Hematopoietic multipotent progenitor cell treated with erythropoietin and hydrocortisone succinate and interleukin-3 and kit ligand, for 4 days (in vitro differentiated cells): Measurements from ENCODE around the gene CA9.

Experiments
- DNase-seq: peaks from one replicate; pipeline ENCODE4 v3.0.0-alpha.2; 2015

Gene CA9

DNA sequence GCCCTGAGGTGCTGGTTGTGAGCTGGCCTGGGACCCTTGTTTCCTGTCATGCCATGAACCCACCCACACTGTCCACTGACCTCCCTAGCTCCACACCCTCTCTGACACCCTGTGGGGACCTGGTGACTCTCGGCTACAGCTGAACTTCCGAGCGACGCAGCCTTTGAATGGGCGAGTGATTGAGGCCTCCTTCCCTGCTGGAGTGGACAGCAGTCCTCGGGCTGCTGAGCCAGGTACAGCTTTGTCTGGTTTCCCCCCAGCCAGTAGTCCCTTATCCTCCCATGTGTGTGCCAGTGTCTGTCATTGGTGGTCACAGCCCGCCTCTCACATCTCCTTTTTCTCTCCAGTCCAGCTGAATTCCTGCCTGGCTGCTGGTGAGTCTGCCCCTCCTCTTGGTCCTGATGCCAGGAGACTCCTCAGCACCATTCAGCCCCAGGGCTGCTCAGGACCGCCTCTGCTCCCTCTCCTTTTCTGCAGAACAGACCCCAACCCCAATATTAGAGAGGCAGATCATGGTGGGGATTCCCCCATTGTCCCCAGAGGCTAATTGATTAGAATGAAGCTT lies 6.1 kb downstream of the CA9 start:
- DNase-seq = no peak

DNA sequence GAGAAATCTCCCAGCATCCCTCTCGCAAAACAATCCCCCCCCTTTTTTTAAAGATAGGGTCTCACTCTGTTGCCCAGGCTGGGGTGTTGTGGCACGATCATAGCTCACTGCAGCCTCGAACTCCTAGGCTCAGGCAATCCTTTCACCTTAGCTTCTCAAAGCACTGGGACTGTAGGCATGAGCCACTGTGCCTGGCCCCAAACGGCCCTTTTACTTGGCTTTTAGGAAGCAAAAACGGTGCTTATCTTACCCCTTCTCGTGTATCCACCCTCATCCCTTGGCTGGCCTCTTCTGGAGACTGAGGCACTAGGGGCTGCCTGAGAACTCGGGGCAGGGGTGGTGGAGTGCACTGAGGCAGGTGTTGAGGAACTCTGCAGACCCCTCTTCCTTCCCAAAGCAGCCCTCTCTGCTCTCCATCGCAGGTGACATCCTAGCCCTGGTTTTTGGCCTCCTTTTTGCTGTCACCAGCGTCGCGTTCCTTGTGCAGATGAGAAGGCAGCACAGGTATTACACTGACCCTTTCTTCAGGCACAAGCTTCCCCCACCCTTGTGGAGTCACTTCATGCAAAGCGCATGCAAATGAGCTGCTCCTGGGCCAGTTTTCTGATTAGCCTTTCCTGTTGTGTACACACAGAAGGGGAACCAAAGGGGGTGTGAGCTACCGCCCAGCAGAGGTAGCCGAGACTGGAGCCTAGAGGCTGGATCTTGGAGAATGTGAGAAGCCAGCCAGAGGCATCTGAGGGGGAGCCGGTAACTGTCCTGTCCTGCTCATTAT lies 6.8 kb downstream of the CA9 start:
- DNase-seq = no peak

DNA sequence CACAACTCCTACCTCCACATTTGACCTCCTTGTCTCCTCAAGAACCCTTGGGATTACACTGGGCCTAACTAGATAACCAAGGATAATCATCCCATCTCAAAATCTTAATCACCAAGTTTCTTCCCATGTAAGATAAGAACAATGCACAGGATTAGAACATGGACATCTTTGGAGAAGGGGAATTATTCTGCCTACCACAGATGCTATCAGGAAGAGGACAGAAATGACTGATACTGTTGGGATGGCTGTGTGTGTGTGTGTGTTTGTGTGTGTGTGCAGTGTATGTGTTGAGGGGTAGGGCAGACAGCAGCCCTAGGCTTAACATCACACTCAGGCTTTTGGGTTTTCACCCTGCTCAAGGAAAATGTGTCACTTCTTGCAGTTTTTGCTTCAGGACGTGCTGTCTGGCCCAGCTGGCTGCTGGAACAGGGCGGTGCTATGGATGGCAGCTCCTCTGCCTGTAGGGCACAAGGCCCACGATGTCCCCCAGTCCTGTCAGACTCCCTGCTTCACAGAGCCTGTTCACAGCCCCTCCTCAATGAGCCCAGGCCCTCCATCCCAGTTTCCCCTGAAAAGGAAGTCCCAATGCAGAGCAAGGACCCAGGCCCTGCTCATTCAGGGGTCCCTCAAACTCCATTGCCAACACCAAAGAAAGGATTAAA lies 7.7 kb downstream of the CA9 start:
- DNase-seq = no peak

DNA sequence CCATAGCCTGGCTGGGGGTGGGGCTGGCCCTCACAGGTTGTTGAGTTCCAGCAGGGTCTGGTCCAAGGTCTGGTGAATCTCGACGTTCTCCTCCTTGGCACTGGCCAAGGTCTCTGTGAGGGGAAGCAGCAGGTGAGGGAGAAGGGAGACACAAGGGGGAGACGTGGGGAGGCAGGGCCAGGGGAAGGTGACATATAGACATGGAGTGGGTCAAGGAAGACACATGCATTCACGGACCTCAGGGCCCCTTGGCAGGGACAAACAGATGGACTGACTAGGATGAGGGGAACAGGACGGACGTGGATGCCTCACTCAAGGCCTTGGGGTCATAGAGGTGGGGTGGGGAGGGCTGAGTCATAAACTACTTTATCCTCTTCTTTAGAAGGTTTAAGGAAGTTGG lies 8.3 kb downstream of the CA9 start:
- no peak for DNase-seq

DNA sequence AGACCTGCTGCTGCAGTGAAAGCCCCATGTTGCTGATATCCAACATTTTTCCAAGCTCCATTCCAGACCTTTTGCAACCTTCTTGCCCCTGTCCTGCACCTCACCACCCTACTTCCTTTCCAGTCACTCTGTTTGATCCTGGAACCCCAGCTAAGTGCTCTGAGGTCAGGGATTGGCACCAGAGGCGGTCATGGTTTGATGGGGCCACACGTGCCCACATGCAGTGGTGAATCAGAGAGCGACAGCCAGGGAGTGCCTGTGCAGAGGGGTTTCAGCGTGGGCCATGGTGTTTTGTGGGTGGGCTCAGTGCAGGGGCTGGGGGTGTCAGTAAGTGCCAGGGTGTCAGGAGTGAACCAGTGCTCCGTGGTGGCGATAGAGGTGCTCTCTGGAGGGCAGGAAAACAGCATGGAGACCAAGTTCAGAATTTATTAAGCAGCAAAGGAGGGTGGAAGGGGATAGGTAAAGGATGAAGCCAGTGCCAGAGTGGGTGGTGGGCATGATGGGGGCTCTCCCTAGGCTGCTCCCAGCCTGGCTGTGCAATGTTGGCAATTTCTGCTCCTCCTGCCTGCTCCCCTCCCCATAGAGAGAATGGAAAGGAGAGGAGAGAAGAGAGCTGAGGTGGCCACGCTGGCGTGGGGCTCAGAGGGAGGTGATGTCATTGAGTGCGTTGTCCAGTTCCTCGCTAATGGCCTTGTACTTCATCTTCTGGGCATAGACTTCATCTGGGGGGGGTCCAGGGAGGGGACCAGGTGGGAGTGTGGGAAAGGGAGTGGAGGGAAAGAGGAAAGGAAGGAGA lies 9.0 kb downstream of the CA9 start:
- no peak for DNase-seq

DNA sequence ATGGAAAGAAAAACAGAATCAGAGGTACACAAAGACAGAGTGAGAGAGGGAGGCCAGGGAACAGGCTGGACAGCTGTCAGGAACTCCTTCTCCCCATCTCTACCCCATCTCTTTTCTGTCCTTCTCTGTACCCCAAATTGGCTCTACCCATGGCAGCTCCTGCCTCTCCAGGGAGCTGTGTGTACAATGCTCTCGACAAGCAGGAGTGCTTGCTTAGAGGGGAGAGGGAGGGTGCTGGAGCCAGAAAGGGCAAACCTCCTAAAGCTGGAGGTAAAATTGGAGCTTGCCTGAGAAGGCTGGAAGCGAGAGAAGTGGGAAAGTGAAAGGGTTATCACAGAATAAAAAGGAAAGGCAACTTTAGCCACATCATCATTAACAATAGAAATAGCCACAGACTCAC lies 9.6 kb downstream of the CA9 start:
- no peak for DNase-seq

DNA sequence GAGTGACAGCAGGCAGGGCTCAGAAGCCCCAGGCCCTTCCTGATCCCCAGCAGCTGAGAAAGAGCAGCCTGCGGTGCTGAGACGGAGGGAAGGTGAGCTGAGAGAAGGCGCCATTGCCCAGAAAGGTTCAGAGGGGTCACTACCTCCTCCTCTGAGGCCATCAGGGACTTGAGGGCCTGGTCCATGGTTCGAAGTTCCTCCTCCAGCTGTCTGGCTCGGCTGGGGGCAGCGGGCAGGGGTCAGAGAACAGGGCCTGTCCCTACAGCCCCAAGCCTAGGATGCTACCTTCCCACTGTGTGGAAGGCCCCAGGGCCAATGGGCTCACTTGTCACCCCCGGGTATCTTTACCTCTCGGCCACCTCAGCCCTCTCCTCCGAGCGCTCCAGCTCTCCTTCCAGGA lies 11.2 kb downstream of the CA9 start:
- DNase-seq = no peak

DNA sequence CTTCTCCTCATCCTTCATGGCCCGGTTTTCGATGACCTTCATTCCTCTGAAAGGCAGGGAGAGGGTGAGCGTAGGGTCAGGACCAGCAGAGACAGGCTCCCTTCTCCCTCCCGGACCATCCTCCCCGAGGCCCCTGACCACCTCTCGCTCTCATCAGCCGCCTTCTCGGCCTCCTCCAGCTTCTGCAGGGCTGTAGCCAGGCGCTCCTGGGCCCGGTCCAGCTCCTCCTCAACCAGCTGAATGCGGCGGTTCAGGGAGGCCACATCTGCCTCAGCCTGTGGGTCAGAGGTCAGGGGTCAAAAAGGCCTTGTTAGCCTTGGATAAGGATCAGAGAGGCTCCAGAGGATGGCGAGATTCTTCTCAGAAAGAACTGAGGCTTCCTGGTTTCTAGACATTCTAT lies 11.8 kb downstream of the CA9 start:
- DNase-seq = no peak

DNA sequence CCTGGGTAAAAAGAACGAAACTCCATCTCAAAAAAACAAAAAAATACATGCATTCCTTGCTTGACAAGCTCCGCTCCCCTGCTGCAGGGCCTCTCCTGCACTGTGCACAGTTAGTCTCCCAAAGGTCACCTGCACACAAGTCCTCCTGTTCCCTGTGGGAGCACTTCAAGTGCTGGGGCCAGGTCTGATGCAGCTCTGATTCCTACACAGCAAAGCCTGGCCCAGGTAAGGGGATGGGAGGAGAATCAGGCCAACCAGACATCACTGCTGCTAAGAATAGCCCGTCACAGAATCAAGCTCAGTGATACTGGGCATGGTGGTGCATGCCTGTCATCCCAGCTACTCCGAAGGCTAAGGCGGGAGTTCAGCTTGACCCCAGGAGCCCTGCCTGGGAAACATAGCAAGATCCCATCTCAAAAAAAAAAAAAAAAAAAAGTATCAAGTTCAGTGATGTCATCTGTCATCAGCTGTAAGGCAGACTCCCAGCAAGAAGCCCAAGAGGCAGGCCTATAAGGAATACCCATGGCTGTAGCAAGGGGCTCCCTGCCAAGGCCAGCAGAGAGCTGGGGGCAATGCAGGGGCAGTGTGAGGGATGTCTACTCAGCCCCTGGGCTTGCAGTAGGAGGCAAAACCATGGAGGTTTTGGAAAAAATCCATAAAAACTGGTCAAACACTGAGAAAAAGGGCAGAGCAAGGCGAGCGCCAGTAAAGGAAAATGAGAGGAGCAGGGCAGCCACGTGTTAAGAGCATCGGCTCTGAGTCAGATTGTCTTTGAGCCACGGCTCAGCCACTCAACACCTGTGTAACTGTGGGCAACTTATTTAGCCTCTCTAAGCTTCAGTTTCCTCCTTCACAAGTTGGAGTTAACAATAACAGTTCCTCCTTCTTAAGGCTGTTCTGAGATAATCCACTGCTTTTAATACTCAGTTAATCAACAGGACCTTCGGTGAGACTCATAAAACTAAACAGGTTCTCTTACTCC lies 12.8 kb downstream of the CA9 start:
- DNase-seq = no peak

DNA sequence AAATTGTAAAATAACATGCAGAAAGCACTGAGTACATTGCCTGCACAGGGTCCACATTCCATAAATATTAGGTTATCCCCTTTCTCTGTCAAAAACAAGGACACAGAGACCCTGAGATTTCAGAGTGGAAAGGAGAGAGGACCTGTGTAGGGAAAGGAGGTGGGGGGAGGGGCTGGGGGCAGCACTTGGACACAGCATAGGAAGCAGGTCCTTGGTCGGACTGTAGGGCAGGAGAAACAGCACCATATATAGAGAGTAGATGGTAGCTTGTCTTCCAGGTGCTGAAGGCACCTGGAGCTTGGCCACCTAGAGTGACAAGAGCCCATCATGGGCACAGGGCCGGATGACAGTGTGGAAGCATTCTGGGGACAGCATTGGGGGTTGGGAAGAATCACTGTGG lies 13.6 kb downstream of the CA9 start:
- no peak for DNase-seq

DNA sequence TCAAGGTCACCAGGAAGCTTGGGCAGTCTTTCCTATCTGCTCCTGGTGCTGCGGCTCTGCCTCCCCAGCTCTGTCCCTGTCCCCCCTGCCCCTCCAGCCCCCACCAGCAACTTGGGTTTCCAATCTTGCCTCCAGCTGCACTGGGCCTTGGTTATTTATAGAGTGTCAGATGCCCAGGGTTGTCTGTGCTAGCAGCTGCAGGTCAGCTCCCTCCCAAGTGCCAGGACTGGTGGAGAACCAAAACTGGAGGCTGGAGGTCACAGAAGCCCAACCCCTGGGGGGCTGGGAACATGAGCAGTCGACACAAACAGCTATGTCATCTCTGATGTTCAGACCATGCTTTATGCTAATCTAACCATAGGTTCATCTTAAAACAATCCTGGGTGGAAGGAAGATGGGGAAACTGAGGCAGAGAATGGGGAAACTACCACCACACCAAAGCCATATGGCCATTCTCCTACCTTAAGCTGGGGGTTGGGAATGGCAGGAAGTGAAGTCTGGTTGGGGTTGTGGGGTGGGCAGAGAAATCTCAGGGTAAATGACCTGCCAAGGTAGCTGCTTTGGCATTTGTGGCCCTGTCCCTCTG lies 14.3 kb downstream of the CA9 start:
- DNase-seq = no peak

DNA sequence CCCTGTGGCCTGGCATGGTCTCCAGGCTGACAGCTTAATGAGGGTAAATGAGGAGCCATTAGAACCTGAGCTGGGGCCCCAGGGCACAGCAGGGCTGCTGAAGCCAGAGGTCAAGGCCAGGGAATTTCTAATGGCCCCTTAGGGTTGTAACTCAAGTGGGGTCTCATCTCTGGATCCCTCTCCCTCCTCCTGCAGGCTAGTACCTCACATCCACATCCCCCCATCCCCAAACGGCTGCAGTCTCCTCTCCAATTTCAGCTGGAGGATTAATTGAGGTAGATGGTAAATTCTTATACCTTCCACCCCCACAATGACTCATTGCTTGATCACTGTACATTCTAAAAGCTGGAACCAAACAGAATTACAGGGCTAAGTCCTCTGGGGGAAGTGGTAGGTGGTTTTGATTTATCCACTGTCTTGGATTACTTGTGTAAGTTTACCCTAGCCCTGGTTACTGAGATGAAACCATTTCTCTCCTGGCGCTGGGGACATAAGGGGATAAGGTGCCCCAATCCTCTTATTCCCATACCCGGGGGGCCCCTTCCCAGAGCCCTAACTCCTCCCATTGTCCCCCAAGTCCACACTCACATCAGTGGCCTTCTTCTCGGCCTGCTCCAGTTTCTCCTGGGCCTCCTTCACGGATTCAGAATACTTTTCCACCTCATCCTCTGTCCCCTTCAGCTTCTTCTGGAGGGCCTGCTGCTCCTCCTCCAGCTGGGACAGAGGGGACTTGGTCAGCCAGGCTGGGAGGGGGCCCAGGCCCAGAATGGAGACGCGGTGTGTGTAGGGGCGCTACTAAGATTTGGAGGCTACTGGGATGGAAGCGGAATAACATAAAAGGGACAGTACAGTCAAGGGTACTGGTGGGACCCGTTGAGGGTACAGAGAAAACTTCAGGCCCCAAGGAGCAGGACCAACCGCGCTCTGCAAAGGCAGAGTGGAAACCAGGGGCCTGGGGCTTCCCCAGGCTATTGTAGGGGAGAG lies 15.1 kb downstream of the CA9 start:
- DNase-seq = peak; percentile 40

DNA sequence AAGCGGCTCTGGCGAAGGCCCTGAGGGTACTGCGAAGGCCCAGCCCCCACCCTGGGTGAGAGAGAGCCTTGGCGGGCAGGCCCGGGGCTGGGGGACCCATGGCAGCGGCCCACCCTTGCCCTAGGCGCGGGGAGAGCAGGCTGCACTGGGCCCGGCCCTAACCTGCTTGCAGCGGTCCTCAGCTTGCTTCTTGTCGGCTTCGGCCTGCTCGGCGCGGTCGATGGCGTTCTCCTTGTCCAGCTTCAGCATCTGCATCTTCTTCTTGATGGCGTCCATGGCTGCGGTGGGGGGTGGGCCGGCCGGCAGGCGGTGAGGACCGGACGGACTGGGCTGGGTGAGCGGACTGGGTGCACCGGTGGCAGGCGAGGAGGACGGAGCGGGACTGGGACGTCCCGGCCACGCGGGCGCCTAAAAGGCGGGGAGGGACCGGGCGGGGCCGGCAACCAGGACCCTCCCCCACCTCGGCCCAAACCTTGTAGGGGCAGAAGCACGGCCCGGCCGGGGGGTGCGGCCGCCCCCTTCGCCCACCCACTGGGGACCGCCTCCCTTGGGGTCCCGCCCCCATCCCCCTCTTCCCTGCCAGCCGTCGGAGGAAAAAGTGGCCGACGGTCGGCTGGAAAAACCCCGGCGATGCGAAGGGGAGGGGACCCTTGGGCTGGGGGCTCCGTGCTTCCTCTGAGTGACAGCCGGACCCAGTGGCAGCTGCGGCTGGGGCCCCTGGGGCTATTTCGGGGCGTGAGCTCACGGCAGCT lies 16.0 kb downstream of the CA9 start, which contains the start of gene TPM2:
TPM2 (minus strand) TSS at position 384 of the 752 bp plus-strand sequence; CDS start at position 276, 108 bp downstream.
- DNase-seq = no peak

DNA sequence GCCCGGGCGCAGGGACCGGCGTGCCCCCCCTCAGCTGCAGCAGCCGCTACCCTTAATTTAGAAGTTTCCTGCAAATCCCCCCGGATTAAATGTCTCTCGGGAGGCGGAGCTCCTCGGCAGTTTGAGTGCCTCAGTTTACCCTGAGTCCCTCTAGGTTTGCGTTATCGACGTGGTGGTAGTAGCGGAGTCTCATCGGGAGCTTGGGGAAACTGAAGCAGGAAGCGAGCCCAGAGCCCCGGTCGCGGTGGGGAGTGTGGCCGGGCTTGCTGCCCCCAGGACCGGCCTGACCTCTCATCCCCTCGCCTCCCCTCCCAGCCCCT lies 16.5 kb downstream of the CA9 start:
- no peak for DNase-seq

DNA sequence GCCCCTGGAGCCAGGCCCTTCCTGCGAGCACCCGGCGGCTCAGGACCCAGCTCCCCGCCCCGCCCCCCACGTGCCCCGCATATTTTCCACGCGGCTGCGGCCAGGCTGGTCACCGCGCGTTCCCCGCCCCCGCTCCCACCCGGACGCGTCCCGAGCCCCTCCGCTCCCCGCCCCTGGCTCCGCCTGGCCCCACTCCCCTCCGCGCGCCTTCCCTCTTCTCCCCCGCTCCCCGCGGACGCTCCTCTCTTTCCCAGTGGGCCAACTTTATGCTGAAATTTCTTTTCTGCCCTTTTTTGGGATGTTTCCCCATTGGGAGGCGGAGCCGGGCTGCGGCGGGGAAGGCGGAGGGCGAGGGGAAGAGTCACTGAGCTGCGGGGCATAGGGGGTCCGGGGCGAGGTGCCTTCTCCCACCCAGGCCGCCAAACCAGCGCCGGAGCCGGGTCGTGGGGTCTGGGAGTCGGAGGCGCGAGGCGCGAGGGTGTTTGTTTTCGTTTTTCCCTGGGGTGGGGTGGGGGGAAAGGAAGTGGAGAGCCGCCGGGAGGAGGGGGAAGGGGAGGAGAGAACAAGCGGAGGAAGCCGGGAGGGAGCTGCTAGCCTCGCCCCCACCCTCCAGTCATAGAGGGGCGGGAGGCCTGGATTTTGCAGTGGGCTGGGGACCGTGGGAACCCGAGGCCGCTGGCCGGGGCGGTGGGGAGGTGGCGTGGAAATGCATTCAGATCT lies 17.0 kb downstream of the CA9 start:
- DNase-seq = peak; percentile 68

DNA sequence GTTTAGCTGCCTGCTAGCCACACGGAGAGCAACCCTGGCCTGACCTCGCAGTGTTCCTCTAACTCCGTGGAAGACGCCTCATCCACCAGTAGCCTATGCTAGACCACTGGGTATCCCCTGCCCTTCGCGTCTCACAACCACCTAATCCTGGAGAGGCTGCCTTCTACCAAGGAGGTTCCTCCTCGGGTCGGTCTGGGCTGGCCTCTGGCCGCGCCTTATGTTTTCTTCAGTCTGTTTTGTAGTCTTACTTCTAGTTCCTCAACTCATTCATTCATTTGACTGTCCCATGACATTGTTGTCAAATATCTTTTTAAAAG lies 17.6 kb downstream of the CA9 start:
- DNase-seq = no peak

DNA sequence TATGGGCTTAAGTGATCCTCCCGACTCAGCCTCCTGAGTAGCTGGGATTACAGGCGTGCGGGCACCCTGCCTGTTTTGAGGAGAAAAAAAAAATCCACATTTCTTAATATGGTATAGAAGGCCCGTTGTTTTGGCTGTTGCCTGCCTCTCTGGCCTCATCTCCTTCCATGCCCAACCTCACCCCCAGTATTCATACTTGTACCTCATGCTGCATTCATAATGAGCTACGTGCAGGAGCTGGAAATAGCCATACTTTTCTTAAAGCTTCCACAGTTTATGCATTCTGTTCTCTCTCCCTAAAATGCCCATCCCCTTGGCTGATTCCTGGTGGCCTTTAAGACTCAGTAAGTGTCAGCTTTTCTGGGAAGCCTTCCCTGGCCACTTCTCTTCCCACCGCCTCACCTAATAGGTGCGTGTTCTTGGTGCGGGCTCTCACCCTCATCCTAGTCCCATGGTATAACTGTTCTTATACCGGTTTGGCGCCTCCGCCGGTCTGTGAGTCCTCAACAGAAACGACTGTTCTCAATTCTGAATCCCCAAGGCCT lies 18.1 kb downstream of the CA9 start:
- no peak for DNase-seq

DNA sequence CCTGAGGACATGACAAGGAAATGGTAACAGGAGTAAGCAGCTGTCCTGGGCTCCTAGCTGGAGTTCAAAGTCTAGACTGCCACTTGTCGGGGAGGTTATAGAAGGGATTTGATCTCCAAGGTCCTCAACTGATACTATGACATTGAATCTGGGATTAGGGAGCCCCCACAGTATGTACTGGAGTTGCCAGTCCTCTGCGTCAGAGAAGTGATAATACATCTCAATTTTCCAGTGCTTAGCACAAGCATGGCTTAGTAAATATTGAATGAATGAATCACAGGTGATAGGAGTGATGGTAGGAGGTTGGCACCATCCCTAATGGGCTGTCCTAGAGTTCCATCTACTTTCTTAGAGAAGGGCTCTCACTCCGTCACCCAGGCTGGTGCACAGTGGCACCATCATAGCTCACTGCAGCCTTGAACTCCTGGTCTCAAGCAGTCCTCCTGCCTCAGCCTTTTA lies 22.2 kb downstream of the CA9 start:
- DNase-seq = no peak
